B cell (primary cell): ENCODE results near the gene NHEJ1. TPM values are rescaled to one million over a fixed set of nuclear protein-coding genes. Genes with fewer than 3 reads are reported as not detected.

Source experiments
- ATAC-seq: fragments of 200-7000 bp; cut with Tn5 transposase; one replicate; pipeline ENCODE4 v1.10.0; 2021; ENCODE audit warnings: low read depth, mild to moderate bottlenecking, moderate number of reproducible peaks, moderate library complexity
- CTCF ChIA-PET: fragments of 350-600 bp; sonication (Branson Sonifier 250); formaldehyde crosslinking; loops from one replicate; lab custom pipeline; 2021; ENCODE audit warnings: antibody characterized with exemption, inconsistent platforms; lab: Charles Lee
- POLR2A ChIA-PET: fragments of 350-600 bp; sonication (Branson Sonifier 250); formaldehyde crosslinking; loops from one replicate; lab custom pipeline; 2021; ENCODE audit warnings: antibody characterized with exemption; lab: Charles Lee
- DNase-seq: peaks from one replicate; pipeline ENCODE4 v3.0.0; 2013
- H2AFZ ChIP-seq: 2 replicates; pipeline ENCODE4 v1.6.1; 2012; ENCODE audit warnings: mild to moderate bottlenecking, low read depth, low read length; ENCODE audit not compliant: insufficient read depth, poor library complexity, severe bottlenecking
- H3K27ac ChIP-seq, 2 donors: 1 replicate in 1 of 2; 2 replicates in 1 of 2; pipeline ENCODE4 v1.5.1; 2012 to 2013; ENCODE audit warnings: low read length in 2 of 2, mild to moderate bottlenecking in 2 of 2, moderate library complexity in 1 of 2
- H3K27me3 ChIP-seq, 4 experiments: fragments of 200-600 bp in 1 of 4; sonication (generic) in 1 of 4; replicated peaks in 1 of 4; 1 replicate in 2 of 4; 2 replicates in 2 of 4; pipeline versions ENCODE4 v1.6.1 to v1.7.0; 2013 to 2016; ENCODE audit warnings: low read length in 3 of 4, mild to moderate bottlenecking in 2 of 4, mixed read lengths in 1 of 4, moderate library complexity in 1 of 4; ENCODE audit not compliant: insufficient read depth in 4 of 4, control insufficient read depth in 3 of 4; ENCODE audit errors: control extremely low read depth in 1 of 4
- H3K36me3 ChIP-seq, 2 experiments: replicated peaks in 1 of 2; 1 replicate in 1 of 2; 2 replicates in 1 of 2; pipeline versions ENCODE4 v1.6.1 to v1.7.1; 2013; ENCODE audit warnings: low read length in 1 of 2; ENCODE audit not compliant: insufficient read depth in 2 of 2, control insufficient read depth in 1 of 2; ENCODE audit errors: control extremely low read depth in 1 of 2, extremely low read depth in 1 of 2
- H3K4me1 ChIP-seq, 2 donors: fragments of 200-600 bp in 1 of 2; sonication (generic) in 1 of 2; 1 replicate in 1 of 2; 2 replicates in 1 of 2; pipeline versions ENCODE4 v1.5.1 to v1.6.1; 2013 to 2017; ENCODE audit warnings: low read length in 2 of 2; ENCODE audit not compliant: control insufficient read depth in 2 of 2, insufficient read depth in 2 of 2
- H3K4me2 ChIP-seq: replicated peaks from 2 replicates; pipeline ENCODE3; 2012; ENCODE audit warnings: mild to moderate bottlenecking, low read depth, low read length; ENCODE audit not compliant: poor library complexity, severe bottlenecking
- H3K4me3 ChIP-seq, 5 experiments: fragments of 200-600 bp in 1 of 5; sonication (generic) in 1 of 5; 1 replicate in 3 of 5; 2 replicates in 2 of 5; pipeline versions ENCODE4 v1.5.1 to v1.7.0; 2011 to 2016; ENCODE audit warnings: low read length in 4 of 5, mild to moderate bottlenecking in 4 of 5, low read depth in 2 of 5, control low read depth in 1 of 5, moderate library complexity in 1 of 5; ENCODE audit not compliant: insufficient read depth in 1 of 5; ENCODE audit errors: control extremely low read depth in 1 of 5, extremely low read depth in 1 of 5
- H3K79me2 ChIP-seq: fragments of 200-600 bp; sonication (generic); one replicate; pipeline ENCODE4 v1.6.0; 2016; ENCODE audit warnings: low read length; ENCODE audit not compliant: control insufficient read depth, insufficient read depth
- H3K9ac ChIP-seq: fragments of 200-600 bp; sonication (generic); 2 replicates; pipeline ENCODE4 v1.6.1; 2017; ENCODE audit warnings: mild to moderate bottlenecking, low read length, moderate library complexity
- H3K9me3 ChIP-seq, 3 donors: one replicate each; pipeline versions ENCODE4 v1.6.1 to v1.7.1; 2013; ENCODE audit warnings: low read length in 2 of 3; ENCODE audit not compliant: control insufficient read depth in 2 of 3, insufficient read depth in 1 of 3; ENCODE audit errors: control extremely low read depth in 1 of 3
- H4K20me1 ChIP-seq: 2 replicates; pipeline ENCODE4 v1.6.0; 2012; ENCODE audit warnings: mild to moderate bottlenecking, low read length; ENCODE audit not compliant: insufficient read depth, control insufficient read depth, poor library complexity, severe bottlenecking
- H3K27ac Mint-ChIP-seq: one replicate; pipeline ENCODE4 v1.8.0; 2021; ENCODE audit warnings: mixed read lengths
- H3K27me3 Mint-ChIP-seq: one replicate; pipeline ENCODE4 v1.8.0; 2021; ENCODE audit warnings: mixed read lengths
- H3K4me1 Mint-ChIP-seq: one replicate; pipeline ENCODE4 v1.8.0; 2021; ENCODE audit warnings: mixed read lengths
- H3K4me3 Mint-ChIP-seq: one replicate; pipeline ENCODE4 v1.8.0; 2021; ENCODE audit warnings: mixed read lengths
- H3K9me3 Mint-ChIP-seq: one replicate; pipeline ENCODE4 v1.8.0; 2022; ENCODE audit warnings: mixed read lengths; ENCODE audit not compliant: insufficient read depth
- EZH2 ChIP-seq: IDR thresholded peaks from 2 replicates; pipeline ENCODE4 v1.6.1; 2012; ENCODE audit warnings: borderline replicate concordance, low read depth, mild to moderate bottlenecking, moderate library complexity, low read length; ENCODE audit not compliant: insufficient read depth, poor library complexity, severe bottlenecking
- WGBS: methylation state at CpG from one replicate; pipeline ENCODE4 v1.1.5; 2013; ENCODE audit warnings: missing lambda C conversion rate; ENCODE audit not compliant: insufficient coverage; 5-methylcytosine and 5-hydroxymethylcytosine counted together
- intact Hi-C: fragments of 100-400 bp; cut with micrococcal nuclease; formaldehyde crosslinking; loops from one replicate; pipeline ENCODE4 v1.10.0; 2022
- polyA plus RNA-seq: library from polyadenylated mRNA; depleted of rRNA; stranded (reverse); fragments of >200 nt; gene quantifications from 2 replicates; pipeline ENCODE4 v1.2.3, GENCODE V29; 2012
- total RNA-seq, 2 donors: library from RNA; stranded (reverse); fragments of 120-200 nt in 1 of 2; gene quantifications; 1 replicate in 1 of 2; 2 replicates in 1 of 2; pipeline versions ENCODE4 v1.2.3 to v1.2.4, GENCODE V29; 2013 to 2022
- TF ChIP-seq, protein P1 (sequence below): fragments of 200-600 bp; IDR thresholded peaks from one replicate; pipeline ENCODE4 v1.8.0; 2022; ENCODE audit warnings: antibody characterized with exemption, mild to moderate bottlenecking

NHEJ1 gene
- total and polyA plus RNA-seq, 2 donors (not counting 1 experiment from before 2014, with no cell fraction given): 14.9 to 25.0 TPM

DNA sequence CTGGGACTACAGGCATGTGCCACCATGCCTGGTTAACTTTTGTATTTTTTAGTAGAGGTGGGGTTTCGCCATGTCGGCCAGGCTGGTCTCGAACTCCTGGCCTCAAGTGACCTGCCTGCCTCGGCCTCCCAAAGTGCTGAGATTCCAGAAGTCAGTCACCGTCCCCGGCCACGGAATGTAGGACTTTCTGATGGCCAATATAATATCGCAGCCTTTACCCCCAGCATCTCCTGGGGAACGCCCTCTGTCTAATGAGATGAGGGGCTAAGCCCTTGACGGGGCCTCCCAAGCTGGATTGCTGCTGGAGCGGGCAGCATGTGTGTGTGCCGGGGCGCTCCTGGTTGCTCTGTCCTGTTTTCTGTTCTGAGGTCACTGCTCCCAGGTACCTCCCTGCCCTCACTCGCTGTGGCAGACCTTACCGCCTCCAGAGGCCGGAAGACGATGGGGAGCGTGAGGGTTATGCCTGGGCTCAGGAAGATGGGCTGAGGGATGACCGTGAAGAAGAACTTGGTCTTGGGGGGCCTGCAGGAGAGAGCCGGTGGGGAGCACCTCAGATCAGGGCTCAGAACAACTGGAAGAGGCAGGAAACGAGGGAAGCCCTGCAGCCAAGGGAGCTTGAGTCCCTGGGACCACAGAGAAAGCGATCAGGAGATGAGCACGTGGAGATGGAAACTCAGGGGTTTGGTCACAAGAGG is 128.4 kb downstream of the NHEJ1 start:
- Histone ChIP-seq H3K9ac (no peak overlapping the region), H3K4me3 (no peak overlapping the region), H3K27me3 (peaks cover 0 to 24% (median 3%) of the 10 kb centered on the region in 4 experiments), H2AFZ (no peak overlapping the region), H3K27ac (no peak overlapping the region), H4K20me1 (no peaks in the 10 kb centered on the region), H3K4me2 (no peak overlapping the region), H3K36me3 (no peaks in the 10 kb centered on the region), H3K79me2 (no peaks in the 10 kb centered on the region), H3K9me3 (peaks cover 0 to 6% (median 0%) of the 10 kb centered on the region in 3 donors), H3K4me1 (no peaks in the 10 kb centered on the region)
- H3K27me3 Mint-ChIP-seq: peaks cover 54% of the 10 kb centered on the region
- intact Hi-C loops: no loop called here
- no peak overlapping the region for H3K4me3 Mint-ChIP-seq
- H3K27ac Mint-ChIP-seq: no peak overlapping the region
- H3K4me1 Mint-ChIP-seq: no peaks in the 10 kb centered on the region
- CTCF ChIA-PET: interaction anchor here (0.7 to 1.9 kb wide), 6 partner anchors 10 to 540 kb away, joined by 3 to 6 read pairs (median 4); no protein-coding TSS in a partner anchor
- TF ChIP-seq, protein P1, sequence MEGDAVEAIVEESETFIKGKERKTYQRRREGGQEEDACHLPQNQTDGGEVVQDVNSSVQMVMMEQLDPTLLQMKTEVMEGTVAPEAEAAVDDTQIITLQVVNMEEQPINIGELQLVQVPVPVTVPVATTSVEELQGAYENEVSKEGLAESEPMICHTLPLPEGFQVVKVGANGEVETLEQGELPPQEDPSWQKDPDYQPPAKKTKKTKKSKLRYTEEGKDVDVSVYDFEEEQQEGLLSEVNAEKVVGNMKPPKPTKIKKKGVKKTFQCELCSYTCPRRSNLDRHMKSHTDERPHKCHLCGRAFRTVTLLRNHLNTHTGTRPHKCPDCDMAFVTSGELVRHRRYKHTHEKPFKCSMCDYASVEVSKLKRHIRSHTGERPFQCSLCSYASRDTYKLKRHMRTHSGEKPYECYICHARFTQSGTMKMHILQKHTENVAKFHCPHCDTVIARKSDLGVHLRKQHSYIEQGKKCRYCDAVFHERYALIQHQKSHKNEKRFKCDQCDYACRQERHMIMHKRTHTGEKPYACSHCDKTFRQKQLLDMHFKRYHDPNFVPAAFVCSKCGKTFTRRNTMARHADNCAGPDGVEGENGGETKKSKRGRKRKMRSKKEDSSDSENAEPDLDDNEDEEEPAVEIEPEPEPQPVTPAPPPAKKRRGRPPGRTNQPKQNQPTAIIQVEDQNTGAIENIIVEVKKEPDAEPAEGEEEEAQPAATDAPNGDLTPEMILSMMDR: no peak
- TF ChIP-seq EZH2: no peak
- H3K9me3 Mint-ChIP-seq: no peaks in the 10 kb centered on the region
- POLR2A ChIA-PET: no interaction called here
- 90% methylated on average over 19 of the region's 23 CpGs for WGBS
- ATAC-seq (no peak), DNase-seq (no peak)
